22Rv1 (cell line): ENCODE data around the gene OR1B1.

Experiments used
- CTCF ChIP-seq: fragments of 450-650 bp; IDR thresholded peaks from 2 replicates; pipeline ENCODE4 v1.5.1; 2017; ENCODE audit warnings: mild to moderate bottlenecking
- ZFX ChIP-seq: fragments of 450-650 bp; IDR thresholded peaks from 2 replicates; pipeline ENCODE4 v1.6.1; 2017; ENCODE audit warnings: antibody characterized with exemption, borderline replicate concordance

GRCh38 chr9:122642226-122642625, 15.2 kb downstream of the OR1B1 start:
- TF ChIP-seq CTCF (no peak), ZFX (no peak)
